Calu3 (cell line): ENCODE measurements around the gene GATB. TPM values are rescaled to one million over a fixed set of nuclear protein-coding genes. Genes with fewer than 3 reads are reported as not detected.

Experiments
- BruUV-seq: library from RNA; stranded (reverse); fragments of 400-500 nt; replicated peaks from 2 replicates; lab custom pipeline; 2021; lab: Mats Ljungman, UMichigan
- CTCF ChIA-PET: fragments of 300-600 bp; sonication (Branson Sonifier 250); formaldehyde crosslinking; loops from one replicate; lab custom pipeline; 2022; ENCODE audit warnings: antibody characterized with exemption; lab: Charles Lee
- DNase-seq: peaks from one replicate; pipeline ENCODE4 v3.0.0; 2022
- H3K27ac Mint-ChIP-seq: one replicate; pipeline ENCODE4 v1.8.0; 2022; ENCODE audit warnings: mixed read lengths; ENCODE audit not compliant: unreplicated experiment
- H3K27me3 Mint-ChIP-seq: one replicate; pipeline ENCODE4 v1.8.0; 2022; ENCODE audit warnings: mixed read lengths; ENCODE audit not compliant: unreplicated experiment
- H3K36me3 Mint-ChIP-seq: one replicate; pipeline ENCODE4 v1.8.0; 2022; ENCODE audit warnings: mild to moderate bottlenecking, moderate library complexity, mixed read lengths; ENCODE audit not compliant: insufficient read depth, unreplicated experiment
- H3K4me1 Mint-ChIP-seq: one replicate; pipeline ENCODE4 v1.8.0; 2022; ENCODE audit warnings: mild to moderate bottlenecking, low read depth, mixed read lengths; ENCODE audit not compliant: unreplicated experiment
- H3K4me3 Mint-ChIP-seq: one replicate; pipeline ENCODE4 v1.8.0; 2022; ENCODE audit warnings: mild to moderate bottlenecking, low read depth, moderate library complexity, mixed read lengths; ENCODE audit not compliant: unreplicated experiment
- H3K9me3 Mint-ChIP-seq: one replicate; pipeline ENCODE4 v1.8.0; 2022; ENCODE audit warnings: low read depth, mixed read lengths; ENCODE audit not compliant: unreplicated experiment
- intact Hi-C: fragments of 100-400 bp; cut with micrococcal nuclease; formaldehyde crosslinking; loops from one replicate; pipeline ENCODE4 v1.10.0; 2022; ENCODE audit not compliant: unreplicated experiment
- total RNA-seq: library from RNA; stranded (reverse); gene quantifications from 2 replicates; pipeline ENCODE4 v1.2.3, GENCODE V29; 2022
- TF ChIP-seq, protein P1 (sequence below): fragments of 200-600 bp; IDR thresholded peaks from one replicate; pipeline ENCODE4 v1.8.0; 2022; ENCODE audit warnings: antibody characterized with exemption; ENCODE audit not compliant: unreplicated experiment

The GATB gene
- total RNA-seq, 1 experiment from 2014 or later = 11.6 TPM

DNA sequence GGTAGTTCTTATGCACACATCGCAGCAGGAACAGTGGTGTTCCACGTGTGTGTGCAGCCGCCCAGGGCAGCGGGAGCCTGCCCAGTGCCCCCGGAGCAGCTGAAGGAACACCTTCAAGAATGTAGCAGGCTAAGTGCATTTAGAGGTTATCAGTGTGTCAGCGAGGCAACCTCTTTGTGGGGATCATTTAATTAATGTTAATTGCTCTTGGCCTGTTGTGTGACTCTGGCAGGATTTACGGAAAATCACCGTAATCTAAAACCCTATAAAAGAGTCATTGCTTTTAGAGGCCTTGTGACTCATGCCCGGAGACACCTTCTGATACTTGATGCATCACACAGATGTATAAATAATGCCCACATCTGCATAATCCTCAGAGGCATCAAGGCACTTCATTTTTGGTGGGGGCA is 47.3 kb upstream of the GATB start:
- no TSS peak for BruUV-seq
- Mint-ChIP-seq H3K4me3 (no peak overlapping the region), H3K4me1 (no peaks in the 10 kb centered on the region), H3K27ac (no peak overlapping the region), H3K9me3 (no peaks in the 10 kb centered on the region), H3K36me3 (no peaks in the 10 kb centered on the region), H3K27me3 (peaks cover 33% of the 10 kb centered on the region)
- TF ChIP-seq, protein P1, sequence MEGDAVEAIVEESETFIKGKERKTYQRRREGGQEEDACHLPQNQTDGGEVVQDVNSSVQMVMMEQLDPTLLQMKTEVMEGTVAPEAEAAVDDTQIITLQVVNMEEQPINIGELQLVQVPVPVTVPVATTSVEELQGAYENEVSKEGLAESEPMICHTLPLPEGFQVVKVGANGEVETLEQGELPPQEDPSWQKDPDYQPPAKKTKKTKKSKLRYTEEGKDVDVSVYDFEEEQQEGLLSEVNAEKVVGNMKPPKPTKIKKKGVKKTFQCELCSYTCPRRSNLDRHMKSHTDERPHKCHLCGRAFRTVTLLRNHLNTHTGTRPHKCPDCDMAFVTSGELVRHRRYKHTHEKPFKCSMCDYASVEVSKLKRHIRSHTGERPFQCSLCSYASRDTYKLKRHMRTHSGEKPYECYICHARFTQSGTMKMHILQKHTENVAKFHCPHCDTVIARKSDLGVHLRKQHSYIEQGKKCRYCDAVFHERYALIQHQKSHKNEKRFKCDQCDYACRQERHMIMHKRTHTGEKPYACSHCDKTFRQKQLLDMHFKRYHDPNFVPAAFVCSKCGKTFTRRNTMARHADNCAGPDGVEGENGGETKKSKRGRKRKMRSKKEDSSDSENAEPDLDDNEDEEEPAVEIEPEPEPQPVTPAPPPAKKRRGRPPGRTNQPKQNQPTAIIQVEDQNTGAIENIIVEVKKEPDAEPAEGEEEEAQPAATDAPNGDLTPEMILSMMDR = no peak
- CTCF ChIA-PET = no interaction called here
- intact Hi-C loops = no loop called here
- DNase-seq = no peak

DNA sequence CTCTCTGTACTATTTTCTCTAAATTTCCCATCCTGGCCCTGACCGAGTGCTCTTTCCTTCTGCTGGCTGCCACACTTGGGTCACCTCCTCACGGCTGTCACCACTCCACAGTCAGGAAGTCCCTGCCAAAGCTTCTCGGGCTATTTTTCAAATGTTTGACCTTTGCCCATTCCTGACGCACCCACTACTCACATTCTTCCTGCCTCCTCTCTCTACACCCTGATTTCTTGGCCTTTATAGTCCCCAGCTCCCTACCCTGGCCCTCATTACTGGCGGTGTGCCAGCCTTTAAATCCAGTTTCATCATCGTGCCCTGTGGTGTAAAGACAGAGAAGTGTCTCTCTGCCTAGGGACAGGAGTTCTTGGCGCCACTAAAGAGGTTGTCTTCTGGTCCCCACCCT is 46.4 kb upstream of the GATB start:
- H3K27ac Mint-ChIP-seq = no peak overlapping the region
- CTCF ChIA-PET = no interaction called here
- TF ChIP-seq, protein P1 = no peak
- no peaks in the 10 kb centered on the region for H3K4me1 Mint-ChIP-seq
- no TSS peak for BruUV-seq
- no peaks in the 10 kb centered on the region for H3K9me3 Mint-ChIP-seq
- intact Hi-C loops = no loop called here
- no peak for DNase-seq
- H3K4me3 Mint-ChIP-seq = no peak overlapping the region
- peaks cover 33% of the 10 kb centered on the region for H3K27me3 Mint-ChIP-seq
- no peaks in the 10 kb centered on the region for H3K36me3 Mint-ChIP-seq

DNA sequence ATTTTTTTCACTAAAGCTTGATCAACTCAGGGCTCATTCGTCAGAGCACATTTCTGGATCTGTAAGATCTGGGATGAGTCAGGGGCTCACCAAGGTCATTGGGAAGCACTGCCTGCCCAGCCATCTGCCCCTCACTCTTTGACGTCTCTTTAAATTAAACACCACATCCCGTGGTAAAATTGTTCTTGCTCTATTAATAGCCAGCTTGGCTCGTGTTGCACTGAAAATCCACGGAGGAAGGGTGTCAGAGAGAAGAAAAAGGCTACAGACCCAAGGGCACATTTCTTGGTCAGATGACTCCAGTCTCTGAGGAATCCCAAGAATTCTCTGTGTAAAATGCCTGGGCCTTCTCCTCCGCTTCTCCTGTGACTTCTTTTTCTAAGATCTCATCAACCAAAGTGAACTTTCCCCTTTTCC is 45.7 kb upstream of the GATB start:
- no peaks in the 10 kb centered on the region for H3K36me3 Mint-ChIP-seq
- peaks cover 33% of the 10 kb centered on the region for H3K27me3 Mint-ChIP-seq
- H3K4me3 Mint-ChIP-seq = no peak overlapping the region
- no TSS peak for BruUV-seq
- TF ChIP-seq, protein P1 = no peak
- DNase-seq = no peak
- CTCF ChIA-PET = no interaction called here
- intact Hi-C loops = no loop called here
- H3K9me3 Mint-ChIP-seq = no peaks in the 10 kb centered on the region
- H3K4me1 Mint-ChIP-seq = no peaks in the 10 kb centered on the region
- no peak overlapping the region for H3K27ac Mint-ChIP-seq

DNA sequence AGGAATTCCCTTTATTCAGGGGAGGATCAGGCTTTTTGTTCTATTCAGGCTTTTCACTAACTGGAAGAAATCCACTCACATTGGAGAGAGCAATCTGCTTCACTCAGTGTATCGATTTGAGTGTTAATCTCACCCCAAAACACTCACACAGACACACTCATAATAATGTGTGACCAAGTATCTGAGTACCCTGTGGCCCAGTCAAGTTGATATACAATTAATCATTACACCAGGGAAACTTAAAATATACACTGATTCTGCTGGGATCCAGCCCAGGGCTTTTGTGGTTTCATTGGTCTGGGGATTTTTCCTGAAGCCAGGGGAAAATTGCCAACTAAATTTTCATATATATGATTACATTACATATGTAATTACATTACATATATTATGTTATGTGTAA is 44.0 kb upstream of the GATB start:
- BruUV-seq = no TSS peak
- CTCF ChIA-PET = no interaction called here
- no peaks in the 10 kb centered on the region for H3K4me1 Mint-ChIP-seq

More for the DNA sequence above, 44.0 kb upstream of the GATB start:
- TF ChIP-seq, protein P1 = no peak
- H3K27me3 Mint-ChIP-seq = peaks cover 26% of the 10 kb centered on the region
- intact Hi-C loops = no loop called here
- H3K9me3 Mint-ChIP-seq = no peaks in the 10 kb centered on the region
- no peak for DNase-seq
- no peak overlapping the region for H3K4me3 Mint-ChIP-seq
- H3K27ac Mint-ChIP-seq = no peak overlapping the region
- H3K36me3 Mint-ChIP-seq = no peaks in the 10 kb centered on the region
